ENCODE results near the gene PCDHGB4.
"Not testable (repeated sequence)": the region's sequence is repeated elsewhere in the genome, so short reads cannot be mapped to it uniquely, and the experiment has no call there.

PCDHGB4 gene

DNA sequence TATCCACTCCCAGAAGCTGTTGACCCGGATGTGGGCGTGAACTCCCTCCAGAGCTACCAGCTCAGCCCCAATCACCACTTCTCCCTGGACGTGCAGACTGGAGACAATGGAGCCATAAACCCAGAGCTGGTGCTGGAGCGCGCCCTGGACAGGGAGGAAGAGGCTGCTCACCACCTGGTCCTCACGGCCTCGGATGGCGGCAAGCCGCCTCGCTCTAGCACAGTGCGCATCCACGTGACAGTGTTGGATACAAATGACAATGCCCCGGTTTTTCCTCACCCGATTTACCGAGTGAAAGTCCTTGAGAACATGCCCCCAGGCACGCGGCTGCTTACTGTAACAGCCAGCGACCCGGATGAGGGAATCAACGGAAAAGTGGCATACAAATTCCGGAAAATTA, 5.8 kb downstream of the PCDHGB4 start:
- H3K27me3 ChIP-seq (ENCODE audit: insufficient read depth, low read length, poor library complexity), result no peaks in the 10 kb centered on the region
- no peak overlapping the region for H2BK5ac ChIP-seq (ENCODE audit: low read length)
- WGBS (ENCODE audit: extremely low coverage, insufficient coverage, low lambda C conversion rate), result no CpG with 5 or more reads among the region's 21 CpGs
- no peak overlapping the region for H3K27ac ChIP-seq (ENCODE audit: low read depth, low read length)
- H3K79me2 ChIP-seq (ENCODE audit: control insufficient read depth, insufficient read depth, low read length), result no peaks in the 10 kb centered on the region
- no peak overlapping the region for H4K5ac ChIP-seq (ENCODE audit: low read length)
- no peak overlapping the region for H2BK120ac ChIP-seq (ENCODE audit: low read depth, low read length)
- no peaks in the 10 kb centered on the region for H3K36me3 ChIP-seq (ENCODE audit: control insufficient read depth, insufficient read depth, low read length)
- H3K79me1 ChIP-seq (ENCODE audit: low read length), result no peaks in the 10 kb centered on the region
- H3K18ac ChIP-seq (ENCODE audit: low read length), result no peak overlapping the region
- H3K56ac ChIP-seq (ENCODE audit: low read length), result no peak overlapping the region
- no peak overlapping the region for H3K9ac ChIP-seq (ENCODE audit: low read length)
- H3K23ac ChIP-seq (ENCODE audit: low read length), result no peak overlapping the region
- H3K4me3 ChIP-seq (ENCODE audit: low read length), result no peak overlapping the region
- no peak overlapping the region for H4K8ac ChIP-seq (ENCODE audit: low read depth, low read length)
- H3K4me2 ChIP-seq (ENCODE audit: low read length), result no peak overlapping the region
- no peak overlapping the region for H3K4ac ChIP-seq (ENCODE audit: low read depth, low read length)
- no peak overlapping the region for H2AK5ac ChIP-seq (ENCODE audit: low read length)
- DNase-seq, result no peak
- no peak overlapping the region for H2BK15ac ChIP-seq (replicated peaks; ENCODE audit: low read depth)
- no peaks in the 10 kb centered on the region for H3K4me1 ChIP-seq (ENCODE audit: control insufficient read depth, low read depth, low read length)

DNA sequence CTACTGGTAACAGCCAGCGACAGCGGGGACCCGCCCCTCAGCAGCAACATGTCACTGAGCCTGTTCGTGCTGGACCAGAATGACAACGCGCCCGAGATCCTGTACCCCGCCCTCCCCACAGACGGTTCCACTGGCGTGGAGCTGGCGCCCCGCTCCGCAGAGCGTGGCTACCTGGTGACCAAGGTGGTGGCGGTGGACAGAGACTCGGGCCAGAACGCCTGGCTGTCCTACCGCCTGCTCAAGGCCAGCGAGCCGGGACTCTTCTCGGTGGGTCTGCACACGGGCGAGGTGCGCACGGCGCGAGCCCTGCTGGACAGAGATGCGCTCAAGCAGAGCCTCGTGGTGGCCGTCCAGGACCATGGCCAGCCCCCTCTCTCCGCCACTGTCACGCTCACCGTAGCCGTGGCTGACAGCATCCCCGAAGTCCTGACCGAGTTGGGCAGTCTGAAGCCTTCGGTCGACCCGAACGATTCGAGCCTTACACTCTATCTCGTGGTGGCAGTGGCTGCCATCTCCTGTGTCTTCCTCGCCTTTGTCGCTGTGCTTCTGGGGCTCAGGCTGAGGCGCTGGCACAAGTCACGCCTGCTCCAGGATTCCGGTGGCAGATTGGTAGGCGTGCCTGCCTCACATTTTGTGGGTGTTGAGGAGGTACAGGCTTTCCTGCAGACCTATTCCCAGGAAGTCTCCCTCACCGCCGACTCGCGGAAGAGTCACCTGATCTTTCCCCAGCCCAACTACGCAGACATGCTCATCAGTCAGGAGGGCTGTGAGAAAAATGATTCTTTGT, 7.1 kb downstream of the PCDHGB4 start:
- not testable (repeated sequence) for H4K5ac ChIP-seq (ENCODE audit: low read length); H2BK15ac ChIP-seq (replicated peaks; ENCODE audit: low read depth); H3K4ac ChIP-seq (ENCODE audit: low read depth, low read length); H3K23ac ChIP-seq (ENCODE audit: low read length); H3K9ac ChIP-seq (ENCODE audit: low read length); H3K56ac ChIP-seq (ENCODE audit: low read length); H4K8ac ChIP-seq (ENCODE audit: low read depth, low read length); H3K4me1 ChIP-seq (ENCODE audit: control insufficient read depth, low read depth, low read length); H3K27ac ChIP-seq (ENCODE audit: low read depth, low read length); H3K4me2 ChIP-seq (ENCODE audit: low read length); H3K79me1 ChIP-seq (ENCODE audit: low read length); DNase-seq; H3K4me3 ChIP-seq (ENCODE audit: low read length); H2BK120ac ChIP-seq (ENCODE audit: low read depth, low read length); H3K27me3 ChIP-seq (ENCODE audit: insufficient read depth, low read length, poor library complexity); H3K36me3 ChIP-seq (ENCODE audit: control insufficient read depth, insufficient read depth, low read length); H2BK5ac ChIP-seq (ENCODE audit: low read length); H3K79me2 ChIP-seq (ENCODE audit: control insufficient read depth, insufficient read depth, low read length); H3K18ac ChIP-seq (ENCODE audit: low read length); H2AK5ac ChIP-seq (ENCODE audit: low read length)
- no CpG with 5 or more reads among the region's 53 CpGs for WGBS (ENCODE audit: extremely low coverage, insufficient coverage, low lambda C conversion rate)

DNA sequence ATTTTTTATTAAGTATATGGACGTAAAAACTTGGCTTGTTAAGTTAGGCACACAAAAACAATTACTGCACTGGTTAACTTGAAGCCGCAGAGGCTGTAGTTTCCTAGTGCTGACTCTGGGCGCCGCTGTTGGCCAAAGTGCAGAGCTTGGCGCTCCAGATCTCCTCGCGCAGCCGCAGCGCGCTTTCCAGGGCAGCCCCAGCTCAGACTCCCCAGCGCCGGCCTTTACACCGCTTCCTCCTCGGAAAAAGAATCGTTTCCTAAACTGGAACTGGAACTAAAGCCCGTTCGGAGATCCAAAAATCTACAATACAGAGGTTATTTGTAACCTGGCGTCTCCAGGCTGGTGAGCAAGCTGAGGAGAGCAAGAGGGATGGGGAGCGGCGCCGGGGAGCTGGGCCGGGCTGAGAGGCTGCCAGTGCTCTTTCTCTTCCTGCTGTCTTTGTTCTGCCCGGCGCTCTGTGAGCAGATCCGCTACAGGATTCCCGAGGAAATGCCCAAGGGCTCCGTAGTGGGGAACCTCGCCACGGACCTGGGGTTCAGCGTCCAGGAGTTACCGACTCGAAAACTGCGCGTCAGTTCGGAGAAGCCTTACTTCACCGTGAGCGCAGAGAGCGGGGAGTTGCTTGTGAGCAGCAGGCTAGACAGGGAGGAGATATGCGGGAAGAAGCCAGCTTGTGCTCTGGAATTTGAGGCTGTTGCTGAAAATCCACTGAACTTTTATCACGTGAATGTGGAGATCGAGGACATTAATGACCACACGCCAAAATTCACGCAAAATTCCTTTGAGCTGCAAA, 10.5 kb downstream of the PCDHGB4 start, which contains the start of gene PCDHGB5:
PCDHGB5 (plus strand) TSS at position 192 of the 796 bp plus-strand sequence; CDS start at position 373, 181 bp downstream.
- H2AK5ac ChIP-seq (ENCODE audit: low read length); H3K27me3 ChIP-seq (ENCODE audit: insufficient read depth, low read length, poor library complexity); H2BK15ac ChIP-seq (replicated peaks; ENCODE audit: low read depth); H3K79me2 ChIP-seq (ENCODE audit: control insufficient read depth, insufficient read depth, low read length); H3K4me2 ChIP-seq (ENCODE audit: low read length); H2BK5ac ChIP-seq (ENCODE audit: low read length); H3K56ac ChIP-seq (ENCODE audit: low read length); H3K4me1 ChIP-seq (ENCODE audit: control insufficient read depth, low read depth, low read length); DNase-seq; H4K5ac ChIP-seq (ENCODE audit: low read length); H2BK120ac ChIP-seq (ENCODE audit: low read depth, low read length); H3K4me3 ChIP-seq (ENCODE audit: low read length); H3K23ac ChIP-seq (ENCODE audit: low read length); H3K18ac ChIP-seq (ENCODE audit: low read length); H3K27ac ChIP-seq (ENCODE audit: low read depth, low read length); H3K36me3 ChIP-seq (ENCODE audit: control insufficient read depth, insufficient read depth, low read length); H3K79me1 ChIP-seq (ENCODE audit: low read length); H3K9ac ChIP-seq (ENCODE audit: low read length); H3K4ac ChIP-seq (ENCODE audit: low read depth, low read length); H4K8ac ChIP-seq (ENCODE audit: low read depth, low read length): not testable (repeated sequence)
- WGBS (ENCODE audit: extremely low coverage, insufficient coverage, low lambda C conversion rate), result 100% methylated on average over 1 of the region's 43 CpGs

DNA sequence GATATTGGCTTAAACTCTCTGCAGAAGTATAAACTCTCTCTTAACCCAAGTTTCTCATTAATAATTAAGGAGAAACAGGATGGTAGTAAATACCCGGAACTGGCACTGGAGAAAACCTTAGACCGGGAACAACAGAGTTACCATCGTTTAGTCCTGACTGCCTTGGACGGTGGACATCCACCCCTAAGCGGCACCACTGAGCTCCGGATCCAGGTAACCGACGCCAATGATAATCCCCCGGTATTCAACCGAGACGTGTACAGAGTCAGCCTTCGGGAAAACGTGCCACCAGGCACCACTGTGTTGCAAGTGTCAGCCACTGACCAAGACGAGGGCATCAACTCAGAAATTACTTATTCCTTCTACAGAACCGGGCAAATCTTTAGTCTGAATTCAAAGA, 11.1 kb downstream of the PCDHGB4 start:
- Histone ChIP-seq H3K27me3 (ENCODE audit: insufficient read depth, low read length, poor library complexity) (no peaks in the 10 kb centered on the region), H3K9ac (ENCODE audit: low read length) (no peak overlapping the region), H3K79me1 (ENCODE audit: low read length) (no peaks in the 10 kb centered on the region), H3K4me2 (ENCODE audit: low read length) (no peak overlapping the region), H2BK5ac (ENCODE audit: low read length) (no peak overlapping the region), H3K27ac (ENCODE audit: low read depth, low read length) (no peak overlapping the region), H3K79me2 (ENCODE audit: control insufficient read depth, insufficient read depth, low read length) (no peaks in the 10 kb centered on the region), H3K18ac (ENCODE audit: low read length) (no peak overlapping the region), H2BK15ac (replicated peaks; ENCODE audit: low read depth) (no peak overlapping the region), H3K4ac (ENCODE audit: low read depth, low read length) (no peak overlapping the region), H3K4me1 (ENCODE audit: control insufficient read depth, low read depth, low read length) (no peaks in the 10 kb centered on the region), H3K56ac (ENCODE audit: low read length) (no peak overlapping the region), H3K23ac (ENCODE audit: low read length) (no peak overlapping the region), H3K4me3 (ENCODE audit: low read length) (no peak overlapping the region), H4K5ac (ENCODE audit: low read length) (no peak overlapping the region), H4K8ac (ENCODE audit: low read depth, low read length) (no peak overlapping the region), H3K36me3 (ENCODE audit: control insufficient read depth, insufficient read depth, low read length) (no peaks in the 10 kb centered on the region), H2AK5ac (ENCODE audit: low read length) (no peak overlapping the region), H2BK120ac (ENCODE audit: low read depth, low read length) (no peak overlapping the region)
- DNase-seq, result no peak
- WGBS (ENCODE audit: extremely low coverage, insufficient coverage, low lambda C conversion rate), result no CpG with 5 or more reads among the region's 15 CpGs

DNA sequence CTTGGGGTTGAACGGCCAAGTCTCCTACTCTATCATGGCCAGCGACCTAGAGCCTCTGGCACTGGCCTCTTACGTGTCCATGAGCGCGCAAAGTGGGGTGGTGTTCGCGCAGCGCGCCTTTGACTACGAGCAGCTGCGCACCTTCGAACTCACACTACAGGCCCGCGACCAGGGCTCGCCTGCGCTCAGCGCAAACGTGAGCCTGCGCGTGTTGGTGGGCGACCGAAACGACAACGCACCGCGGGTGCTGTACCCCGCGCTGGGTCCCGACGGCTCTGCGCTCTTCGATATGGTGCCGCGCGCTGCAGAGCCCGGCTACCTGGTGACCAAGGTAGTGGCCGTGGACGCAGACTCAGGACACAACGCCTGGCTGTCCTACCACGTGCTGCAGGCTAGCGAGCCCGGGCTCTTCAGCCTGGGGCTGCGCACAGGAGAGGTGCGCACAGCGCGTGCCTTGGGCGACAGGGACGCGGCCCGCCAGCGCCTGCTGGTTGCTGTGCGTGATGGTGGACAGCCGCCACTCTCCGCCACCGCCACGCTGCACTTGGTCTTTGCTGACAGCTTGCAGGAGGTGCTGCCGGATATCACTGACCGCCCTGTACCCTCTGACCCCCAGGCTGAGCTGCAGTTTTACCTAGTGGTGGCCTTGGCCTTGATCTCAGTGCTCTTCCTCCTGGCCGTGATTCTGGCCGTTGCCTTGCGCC, 12.2 kb downstream of the PCDHGB4 start:
- Histone ChIP-seq H3K79me2 (ENCODE audit: control insufficient read depth, insufficient read depth, low read length) (no peaks in the 10 kb centered on the region), H2BK5ac (ENCODE audit: low read length) (no peak overlapping the region), H3K56ac (ENCODE audit: low read length) (no peak overlapping the region), H4K5ac (ENCODE audit: low read length) (no peak overlapping the region), H2AK5ac (ENCODE audit: low read length) (no peak overlapping the region), H3K9ac (ENCODE audit: low read length) (no peak overlapping the region), H3K4me1 (ENCODE audit: control insufficient read depth, low read depth, low read length) (no peaks in the 10 kb centered on the region), H2BK120ac (ENCODE audit: low read depth, low read length) (no peak overlapping the region), H3K4ac (ENCODE audit: low read depth, low read length) (no peak overlapping the region), H3K4me3 (ENCODE audit: low read length) (no peak overlapping the region), H3K27me3 (ENCODE audit: insufficient read depth, low read length, poor library complexity) (no peaks in the 10 kb centered on the region), H3K18ac (ENCODE audit: low read length) (no peak overlapping the region), H4K8ac (ENCODE audit: low read depth, low read length) (no peak overlapping the region), H3K36me3 (ENCODE audit: control insufficient read depth, insufficient read depth, low read length) (no peaks in the 10 kb centered on the region), H3K23ac (ENCODE audit: low read length) (no peak overlapping the region), H2BK15ac (replicated peaks; ENCODE audit: low read depth) (no peak overlapping the region), H3K79me1 (ENCODE audit: low read length) (no peaks in the 10 kb centered on the region), H3K27ac (ENCODE audit: low read depth, low read length) (no peak overlapping the region), H3K4me2 (ENCODE audit: low read length) (no peak overlapping the region)
- WGBS (ENCODE audit: extremely low coverage, insufficient coverage, low lambda C conversion rate), result no CpG with 5 or more reads among the region's 61 CpGs
- no peak for DNase-seq
